ENCODE data around the gene MYBL2.
"Not testable (repeated sequence)": the region's sequence is repeated elsewhere in the genome, so short reads cannot be mapped to it uniquely, and the experiment has no call there.

Gene MYBL2

GRCh38 chr20:43752051-43752360, 85.1 kb downstream of the MYBL2 start:
- DNase-seq (ENCODE audit: low spot score), result no peak

GRCh38 chr20:43752561-43753301, 85.8 kb downstream of the MYBL2 start:
- DNase-seq (ENCODE audit: low spot score), result no peak

GRCh38 chr20:43755390-43755789, 88.5 kb downstream of the MYBL2 start:
- no peak for DNase-seq (ENCODE audit: low spot score)

GRCh38 chr20:43755851-43756250, 88.9 kb downstream of the MYBL2 start:
- DNase-seq (ENCODE audit: low spot score), result no peak

GRCh38 chr20:43757888-43758287, 91.0 kb downstream of the MYBL2 start:
- DNase-seq (ENCODE audit: low spot score), result not testable (repeated sequence)

GRCh38 chr20:43761386-43762340, 94.7 kb downstream of the MYBL2 start:
- no peak for DNase-seq (ENCODE audit: low spot score)

GRCh38 chr20:43762911-43763310, 96.0 kb downstream of the MYBL2 start:
- no peak for DNase-seq (ENCODE audit: low spot score)

GRCh38 chr20:43765916-43766315, 99.0 kb downstream of the MYBL2 start:
- DNase-seq (ENCODE audit: low spot score), result no peak
